ENCODE results near the gene SPINT2. TPM values are rescaled to one million over a fixed set of nuclear protein-coding genes. Genes with fewer than 3 reads are reported as not detected.

The SPINT2 gene
- total RNA-seq, 2 experiments from 2014 or later, result 36.7 to 77.2 TPM

DNA sequence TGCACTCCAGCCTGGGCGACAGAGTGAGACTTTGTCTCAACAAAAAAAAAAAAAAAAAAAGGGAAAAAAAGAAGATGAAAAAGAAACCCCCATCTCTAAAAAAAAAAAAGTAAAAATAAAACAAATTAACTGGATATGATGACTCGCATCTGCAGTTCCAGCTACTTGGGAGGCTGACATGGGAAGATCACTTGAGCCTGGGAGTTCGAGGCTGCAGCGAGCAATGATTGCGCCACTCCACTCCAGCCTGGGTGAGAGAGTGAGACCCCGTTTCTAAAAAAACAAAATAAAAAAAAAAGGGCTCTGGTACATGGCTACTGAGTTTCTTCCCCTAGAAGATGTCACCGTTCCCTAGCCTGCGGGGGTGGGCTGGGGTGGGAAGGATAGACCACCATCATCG, 68.9 kb downstream of the SPINT2 start:
- intact Hi-C loops (cut with micrococcal nuclease; ENCODE audit: unreplicated experiment), result no loop called here
- Histone ChIP-seq H3K4me2 (ENCODE audit: low read length) (no peak overlapping the region), H2AFZ (ENCODE audit: low read length) (no peak overlapping the region), H3K79me2 (ENCODE audit: insufficient read depth, low read depth, low read length) (no peaks in the 10 kb centered on the region), H3K9me2 (ENCODE audit: insufficient read depth, low read length) (no peaks in the 10 kb centered on the region), H4K20me1 (ENCODE audit: insufficient read depth, low read length) (no peaks in the 10 kb centered on the region), H3K9me3 (ENCODE audit: low read length) (no peaks in the 10 kb centered on the region), H3K4me3 (ENCODE audit: low read depth, low read length, poor library complexity, severe bottlenecking) (no peak overlapping the region), H3K27ac (ENCODE audit: low read depth, low read length, poor library complexity, severe bottlenecking) (no peak overlapping the region), H3K36me3 (ENCODE audit: insufficient read depth, low read length) (0 out of 2 replicates have a peak, but pooled peaks cover under 1% of the 10 kb centered on the region), H3K4me1 (ENCODE audit: insufficient read depth, low read length, poor library complexity, severe bottlenecking) (peaks cover 5% of the 10 kb centered on the region)
- CTCF ChIA-PET (ENCODE audit: unreplicated experiment), result no interaction called here
- no peak for DNase-seq (ENCODE audit: low spot score)
- no TSS peak for BruUV-seq (replicated peaks)
- POLR2A ChIA-PET, result no interaction called here
- TF ChIP-seq, protein P1, sequence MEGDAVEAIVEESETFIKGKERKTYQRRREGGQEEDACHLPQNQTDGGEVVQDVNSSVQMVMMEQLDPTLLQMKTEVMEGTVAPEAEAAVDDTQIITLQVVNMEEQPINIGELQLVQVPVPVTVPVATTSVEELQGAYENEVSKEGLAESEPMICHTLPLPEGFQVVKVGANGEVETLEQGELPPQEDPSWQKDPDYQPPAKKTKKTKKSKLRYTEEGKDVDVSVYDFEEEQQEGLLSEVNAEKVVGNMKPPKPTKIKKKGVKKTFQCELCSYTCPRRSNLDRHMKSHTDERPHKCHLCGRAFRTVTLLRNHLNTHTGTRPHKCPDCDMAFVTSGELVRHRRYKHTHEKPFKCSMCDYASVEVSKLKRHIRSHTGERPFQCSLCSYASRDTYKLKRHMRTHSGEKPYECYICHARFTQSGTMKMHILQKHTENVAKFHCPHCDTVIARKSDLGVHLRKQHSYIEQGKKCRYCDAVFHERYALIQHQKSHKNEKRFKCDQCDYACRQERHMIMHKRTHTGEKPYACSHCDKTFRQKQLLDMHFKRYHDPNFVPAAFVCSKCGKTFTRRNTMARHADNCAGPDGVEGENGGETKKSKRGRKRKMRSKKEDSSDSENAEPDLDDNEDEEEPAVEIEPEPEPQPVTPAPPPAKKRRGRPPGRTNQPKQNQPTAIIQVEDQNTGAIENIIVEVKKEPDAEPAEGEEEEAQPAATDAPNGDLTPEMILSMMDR (conservative IDR thresholded peaks at IDR 0.05; ENCODE audit: low read length), result no peak
- no peak for TF ChIP-seq EZH2phosphoT487 (IDR thresholded peaks at IDR 0.05; ENCODE audit: borderline replicate concordance, low read depth, low read length)

DNA sequence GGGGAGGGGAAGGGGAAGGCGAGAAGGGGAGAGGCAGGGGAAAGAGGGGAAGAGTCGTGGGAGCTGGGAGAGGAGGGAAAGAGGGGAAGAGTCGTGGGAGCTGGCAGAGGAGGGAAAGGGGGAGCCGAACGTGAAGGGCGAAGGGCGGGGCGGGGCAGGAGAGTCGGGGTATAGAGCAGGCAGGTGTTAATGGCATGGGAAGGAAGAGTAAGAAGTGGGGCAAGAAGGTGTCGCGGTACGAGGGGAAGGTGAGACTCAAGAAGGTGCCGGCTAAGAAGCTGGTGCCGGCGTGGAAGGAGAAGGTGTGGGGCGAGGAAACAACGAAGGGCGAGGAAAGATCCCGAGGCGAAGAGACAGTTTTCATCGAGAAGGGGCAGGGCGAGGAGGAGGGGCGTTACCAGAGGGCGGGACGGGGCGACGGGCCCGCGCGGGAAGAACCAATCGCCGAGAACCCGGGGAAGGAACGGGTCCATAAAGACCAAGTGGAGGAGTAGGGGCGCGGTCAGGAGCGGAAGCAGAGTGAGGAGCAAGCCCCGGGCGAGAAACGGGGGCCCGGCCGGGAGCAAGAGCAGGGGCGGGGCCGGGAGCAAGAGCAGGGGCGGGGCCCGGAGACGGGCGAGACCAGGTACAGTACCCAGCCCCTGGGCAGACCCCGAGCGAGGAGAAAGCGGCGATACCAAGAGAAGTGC, 71.7 kb downstream of the SPINT2 start:
- Histone ChIP-seq H3K9me3 (ENCODE audit: low read length) (no peaks in the 10 kb centered on the region), H3K36me3 (ENCODE audit: insufficient read depth, low read length) (no peaks in the 10 kb centered on the region), H3K4me3 (ENCODE audit: low read depth, low read length, poor library complexity, severe bottlenecking) (peak overlapping the region; percentile 79), H3K4me2 (ENCODE audit: low read length) (peak overlapping the region; percentile 92), H3K27ac (ENCODE audit: low read depth, low read length, poor library complexity, severe bottlenecking) (peak overlapping the region; percentile 79), H3K4me1 (ENCODE audit: insufficient read depth, low read length, poor library complexity, severe bottlenecking) (peaks cover 5% of the 10 kb centered on the region), H2AFZ (ENCODE audit: low read length) (peak overlapping the region; percentile 92), H4K20me1 (ENCODE audit: insufficient read depth, low read length) (no peaks in the 10 kb centered on the region), H3K79me2 (ENCODE audit: insufficient read depth, low read depth, low read length) (no peaks in the 10 kb centered on the region), H3K9me2 (ENCODE audit: insufficient read depth, low read length) (no peaks in the 10 kb centered on the region)
- BruUV-seq (replicated peaks), result no TSS peak
- TF ChIP-seq, protein P1 (conservative IDR thresholded peaks at IDR 0.05; ENCODE audit: low read length), result no peak
- no peak for TF ChIP-seq EZH2phosphoT487 (IDR thresholded peaks at IDR 0.05; ENCODE audit: borderline replicate concordance, low read depth, low read length)
- intact Hi-C loops (cut with micrococcal nuclease; ENCODE audit: unreplicated experiment), result loop anchor here (1.0 kb wide), 5 partner anchors 38 to 438 kb away; partner anchors contain the start of gene PSMD8
- ChIA-PET CTCF (ENCODE audit: unreplicated experiment) (interaction anchor here (0.6 to 0.8 kb wide), 5 partner anchors 38 to 199 kb away, joined by 3 to 15 read pairs (median 5); partner anchors contain the start of gene PSMD8), POLR2A (interaction anchor here (0.9 to 1.5 kb wide), 3 partner anchors 12 to 101 kb away, joined by 3 to 12 read pairs (median 6); partner anchors contain the start of gene PSMD8)
- DNase-seq (ENCODE audit: low spot score), result peak; percentile 96
